Thyroid gland (tissue), 4 donors: ENCODE measurements around the gene GFOD1. TPM values are rescaled to one million over a fixed set of nuclear protein-coding genes. Genes with fewer than 3 reads are reported as not detected.

Experiments
- DNase-seq, 2 donors: peaks; one replicate each; pipeline ENCODE4 v3.0.0-alpha.2; 2019
- H3K27ac ChIP-seq, 3 donors: fragments of 200-600 bp; sonication (generic); 1 replicate in 2 of 3; 2 replicates in 1 of 3; pipeline ENCODE4 v1.5.1; 2016 to 2019; ENCODE audit warnings: mild to moderate bottlenecking in 1 of 3, moderate library complexity in 1 of 3
- H3K27me3 ChIP-seq: fragments of 200-600 bp; sonication (generic); one replicate; pipeline ENCODE4 v1.5.1; 2019
- H3K36me3 ChIP-seq, 2 donors: fragments of 200-600 bp; sonication (generic); one replicate each; pipeline ENCODE4 v1.5.1; 2016 to 2019
- H3K4me1 ChIP-seq, 2 donors: fragments of 200-600 bp; sonication (generic); one replicate each; pipeline ENCODE4 v1.5.1; 2017 to 2019
- H3K4me3 ChIP-seq, 3 donors: fragments of 200-600 bp; sonication (generic); replicated peaks in 1 of 3; 1 replicate in 2 of 3; 2 replicates in 1 of 3; pipeline ENCODE4 v1.5.1; 2016; ENCODE audit warnings: mild to moderate bottlenecking in 1 of 3
- H3K9me3 ChIP-seq: fragments of 200-600 bp; sonication (generic); one replicate; pipeline ENCODE4 v1.5.1; 2017
- CTCF ChIP-seq, 6 experiments: fragments of 200-600 bp in 3 of 6; fragments of 450-650 bp in 3 of 6; sonication (generic) in 3 of 6; IDR thresholded peaks; one replicate each; pipeline ENCODE4 v1.5.1; 2016 to 2019; ENCODE audit warnings: antibody characterized with exemption in 6 of 6, mild to moderate bottlenecking in 2 of 6, inconsistent platforms in 1 of 6, moderate library complexity in 1 of 6
- POLR2A ChIP-seq, 2 donors: fragments of 450-650 bp; IDR thresholded peaks; one replicate each; pipeline ENCODE4 v1.6.1; 2017; ENCODE audit warnings: antibody characterized with exemption in 2 of 2, mild to moderate bottlenecking in 2 of 2, moderate library complexity in 1 of 2
- WGBS, 2 donors: methylation state at CpG; one replicate each; pipeline ENCODE4 v1.1.5; 2017; 5-methylcytosine and 5-hydroxymethylcytosine counted together
- intact Hi-C: fragments of 100-400 bp; cut with DNase I; formaldehyde crosslinking; loops from one replicate; pipeline ENCODE4 v1.15.1; 2023
- total RNA-seq, 4 donors: library from RNA; depleted of rRNA; stranded (reverse); fragments of >200 nt; gene quantifications; one replicate each; pipeline ENCODE4 v1.2.3, GENCODE V29; 2016

GFOD1 gene
- total RNA-seq, 4 donors from 2014 or later: 4.2 to 18.4 (median 8.5) TPM

- no peak overlapping the region for H3K27ac ChIP-seq
- no peaks in the 10 kb centered on the region for H3K9me3 ChIP-seq
- H3K36me3 ChIP-seq: no peaks in the 10 kb centered on the region
- TF ChIP-seq CTCF (IDR thresholded peaks at IDR 0.05) (no peak), POLR2A (IDR thresholded peaks at IDR 0.05) (no peak)
- peaks cover 0 to 13% of the 10 kb centered on the region in 2 donors for H3K4me1 ChIP-seq
- DNase-seq: no peak
- H3K27me3 ChIP-seq: no peaks in the 10 kb centered on the region
- intact Hi-C loops: no loop called here
- WGBS, 2 donors: 40 to 50% methylated on average over 3 of the region's 3 CpGs
- H3K4me3 ChIP-seq: no peak overlapping the region
Measured at GRCh38 chr6:13367396-13367795, 120.0 kb downstream of the GFOD1 start.

- Histone ChIP-seq H3K4me1 (peaks cover 0 to 24% of the 10 kb centered on the region in 2 donors), H3K36me3 (no peaks in the 10 kb centered on the region), H3K4me3 (no peak overlapping the region), H3K27ac (no peak overlapping the region), H3K27me3 (no peaks in the 10 kb centered on the region), H3K9me3 (no peaks in the 10 kb centered on the region)
- TF ChIP-seq CTCF (IDR thresholded peaks at IDR 0.05) (no peak), POLR2A (IDR thresholded peaks at IDR 0.05) (no peak)
- DNase-seq: no peak
- WGBS, 2 donors: 96 to 99% methylated on average over 25 to 39 of the region's 39 CpGs
- intact Hi-C loops: no loop called here
Measured at GRCh38 chr6:13365320-13365719, 122.1 kb downstream of the GFOD1 start.

- intact Hi-C loops: no loop called here
- 96 to 98% methylated on average over 5 to 29 of the region's 34 CpGs for WGBS, 2 donors
- no peak for DNase-seq
Measured at GRCh38 chr6:13364842-13365241, 122.6 kb downstream of the GFOD1 start.

GRCh38 chr6:13362412-13362811 lies 125.0 kb downstream of the GFOD1 start:
- peak; percentile 29 to 56 for DNase-seq
- H3K36me3 ChIP-seq: no peaks in the 10 kb centered on the region
- peak overlapping the region in 2 of 3 donors; percentile 48 to 55 for H3K27ac ChIP-seq
- no peak for TF ChIP-seq CTCF (IDR thresholded peaks at IDR 0.05)
- TF ChIP-seq POLR2A (IDR thresholded peaks at IDR 0.05): no peak
- no peaks in the 10 kb centered on the region for H3K27me3 ChIP-seq
- WGBS, 2 donors: 46 to 50% methylated on average over 5 of the region's 5 CpGs
- intact Hi-C loops: no loop called here
- H3K4me1 ChIP-seq: peaks cover 0 to 28% of the 10 kb centered on the region in 2 donors
- no peaks in the 10 kb centered on the region for H3K9me3 ChIP-seq
- H3K4me3 ChIP-seq: no peak overlapping the region

More at GRCh38 chr6:13364842-13365241, 122.6 kb downstream of the GFOD1 start:
- no peak overlapping the region for H3K27ac ChIP-seq
- H3K27me3 ChIP-seq: no peaks in the 10 kb centered on the region
- no peaks in the 10 kb centered on the region for H3K36me3 ChIP-seq
- no peak for TF ChIP-seq CTCF (IDR thresholded peaks at IDR 0.05)
- TF ChIP-seq POLR2A (IDR thresholded peaks at IDR 0.05): no peak
- H3K9me3 ChIP-seq: no peaks in the 10 kb centered on the region
- no peak overlapping the region for H3K4me3 ChIP-seq
- H3K4me1 ChIP-seq: peaks cover 0 to 25% of the 10 kb centered on the region in 2 donors

GRCh38 chr6:13360671-13361540 lies 126.5 kb downstream of the GFOD1 start:
- Histone ChIP-seq H3K4me3 (no peak overlapping the region), H3K4me1 (peaks cover 0 to 29% of the 10 kb centered on the region in 2 donors), H3K36me3 (no peaks in the 10 kb centered on the region), H3K27ac (no peak overlapping the region), H3K9me3 (no peaks in the 10 kb centered on the region), H3K27me3 (no peaks in the 10 kb centered on the region)
- TF ChIP-seq CTCF (IDR thresholded peaks at IDR 0.05) (no peak), POLR2A (IDR thresholded peaks at IDR 0.05) (no peak)
- WGBS, 2 donors: 79 to 93% methylated on average over 6 of the region's 6 CpGs
- intact Hi-C loops: no loop called here
- DNase-seq: no peak
